ENCODE data around the gene RAB40A.

Gene RAB40A

DNA sequence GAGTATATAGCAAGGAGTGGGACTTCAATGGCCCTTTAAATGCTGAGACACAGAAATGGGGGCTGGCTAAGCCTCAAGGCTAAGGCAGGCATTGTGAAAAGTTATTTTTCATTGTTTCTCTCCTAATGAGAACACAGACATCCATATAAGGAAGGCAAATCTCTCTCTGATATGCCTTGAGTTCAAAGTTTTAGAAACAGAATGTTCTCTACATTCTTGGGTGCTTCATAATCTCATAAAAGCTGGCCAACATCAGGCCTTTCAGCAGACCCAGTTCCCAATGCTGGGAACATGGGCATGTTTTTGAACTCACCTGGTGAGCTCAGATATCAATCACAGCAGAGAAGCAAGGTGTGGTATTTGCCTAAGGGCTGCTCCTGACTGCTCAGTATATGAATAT is 19.4 kb upstream of the RAB40A start:
- H3K4me3 ChIP-seq (ENCODE audit: low read depth, low read length): no peak overlapping the region
- TF ChIP-seq, protein P1, sequence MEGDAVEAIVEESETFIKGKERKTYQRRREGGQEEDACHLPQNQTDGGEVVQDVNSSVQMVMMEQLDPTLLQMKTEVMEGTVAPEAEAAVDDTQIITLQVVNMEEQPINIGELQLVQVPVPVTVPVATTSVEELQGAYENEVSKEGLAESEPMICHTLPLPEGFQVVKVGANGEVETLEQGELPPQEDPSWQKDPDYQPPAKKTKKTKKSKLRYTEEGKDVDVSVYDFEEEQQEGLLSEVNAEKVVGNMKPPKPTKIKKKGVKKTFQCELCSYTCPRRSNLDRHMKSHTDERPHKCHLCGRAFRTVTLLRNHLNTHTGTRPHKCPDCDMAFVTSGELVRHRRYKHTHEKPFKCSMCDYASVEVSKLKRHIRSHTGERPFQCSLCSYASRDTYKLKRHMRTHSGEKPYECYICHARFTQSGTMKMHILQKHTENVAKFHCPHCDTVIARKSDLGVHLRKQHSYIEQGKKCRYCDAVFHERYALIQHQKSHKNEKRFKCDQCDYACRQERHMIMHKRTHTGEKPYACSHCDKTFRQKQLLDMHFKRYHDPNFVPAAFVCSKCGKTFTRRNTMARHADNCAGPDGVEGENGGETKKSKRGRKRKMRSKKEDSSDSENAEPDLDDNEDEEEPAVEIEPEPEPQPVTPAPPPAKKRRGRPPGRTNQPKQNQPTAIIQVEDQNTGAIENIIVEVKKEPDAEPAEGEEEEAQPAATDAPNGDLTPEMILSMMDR (IDR thresholded peaks at IDR 0.05; ENCODE audit: control insufficient read depth, extremely low read depth, insufficient read depth): no peak
- no peak for DNase-seq (ENCODE audit: low read depth)

DNA sequence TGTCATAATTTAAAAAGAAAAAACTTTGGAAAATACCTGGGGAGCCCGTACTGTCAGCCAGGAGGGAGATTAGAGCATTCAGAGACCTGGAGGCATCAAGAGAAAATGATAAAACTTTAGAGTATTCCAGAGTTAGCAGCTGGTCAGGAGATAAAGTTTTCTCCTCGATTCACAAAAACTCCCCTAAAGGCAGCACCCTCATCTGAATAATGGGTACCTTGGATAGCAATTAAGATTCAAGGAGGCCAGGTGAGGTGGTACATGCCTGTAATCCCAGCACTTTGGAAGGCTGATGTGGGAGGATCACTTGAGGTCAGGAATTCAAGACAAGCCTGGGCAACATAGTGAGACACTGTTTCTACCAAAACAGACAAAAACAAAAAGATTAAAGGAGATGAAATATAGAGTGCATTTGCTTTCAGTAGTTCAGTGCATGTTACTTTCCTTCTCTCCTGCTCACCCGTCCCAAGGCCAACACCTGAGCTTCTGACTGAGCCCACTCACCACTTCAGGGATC is 18.6 kb upstream of the RAB40A start:
- H3K4me3 ChIP-seq (ENCODE audit: low read depth, low read length): no peak overlapping the region
- no peak for DNase-seq (ENCODE audit: low read depth)
- TF ChIP-seq, protein P1 (IDR thresholded peaks at IDR 0.05; ENCODE audit: control insufficient read depth, extremely low read depth, insufficient read depth): no peak

DNA sequence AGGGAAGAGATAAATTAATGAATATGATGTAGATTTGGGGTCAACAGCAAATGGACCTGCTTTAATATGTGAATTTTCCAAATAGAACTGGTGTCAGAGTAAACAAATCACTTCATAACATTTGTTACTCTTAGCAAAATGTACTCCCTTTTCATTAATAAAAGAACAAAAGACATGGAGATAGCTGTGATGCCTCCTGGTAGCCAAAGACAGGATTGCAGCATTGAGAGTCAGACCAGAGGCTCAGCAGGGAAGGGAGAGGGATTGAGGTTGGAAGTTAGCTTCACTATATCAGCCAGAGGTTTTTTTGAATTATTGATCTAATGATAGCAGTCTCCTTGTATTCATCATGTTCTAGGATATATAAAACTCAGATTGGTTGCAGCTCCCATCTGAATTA is 17.4 kb upstream of the RAB40A start:
- H3K4me3 ChIP-seq (ENCODE audit: low read depth, low read length): no peak overlapping the region
- DNase-seq (ENCODE audit: low read depth): no peak
- TF ChIP-seq, protein P1 (IDR thresholded peaks at IDR 0.05; ENCODE audit: control insufficient read depth, extremely low read depth, insufficient read depth): no peak

DNA sequence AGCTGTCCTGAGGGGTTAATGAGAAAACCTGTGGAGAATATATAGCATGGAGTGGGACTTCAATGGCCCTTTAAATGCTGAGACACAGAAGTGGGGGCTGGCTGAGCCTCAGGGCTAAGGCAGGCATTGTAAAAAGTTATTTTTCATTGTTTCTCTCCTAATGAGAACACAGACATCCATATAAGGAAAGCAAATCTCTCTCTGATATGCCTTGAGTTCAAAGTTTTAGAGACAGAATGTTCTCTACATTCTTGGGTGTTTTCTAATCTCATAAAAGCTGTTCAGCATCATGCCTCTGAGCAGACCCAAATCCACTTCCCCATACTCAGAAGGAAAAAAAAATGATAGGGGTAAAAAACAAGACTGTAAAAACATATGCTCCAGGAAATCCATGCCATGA is 16.8 kb upstream of the RAB40A start:
- no peak for DNase-seq (ENCODE audit: low read depth)
- TF ChIP-seq, protein P1 (IDR thresholded peaks at IDR 0.05; ENCODE audit: control insufficient read depth, extremely low read depth, insufficient read depth): no peak
- no peak overlapping the region for H3K4me3 ChIP-seq (ENCODE audit: low read depth, low read length)

DNA sequence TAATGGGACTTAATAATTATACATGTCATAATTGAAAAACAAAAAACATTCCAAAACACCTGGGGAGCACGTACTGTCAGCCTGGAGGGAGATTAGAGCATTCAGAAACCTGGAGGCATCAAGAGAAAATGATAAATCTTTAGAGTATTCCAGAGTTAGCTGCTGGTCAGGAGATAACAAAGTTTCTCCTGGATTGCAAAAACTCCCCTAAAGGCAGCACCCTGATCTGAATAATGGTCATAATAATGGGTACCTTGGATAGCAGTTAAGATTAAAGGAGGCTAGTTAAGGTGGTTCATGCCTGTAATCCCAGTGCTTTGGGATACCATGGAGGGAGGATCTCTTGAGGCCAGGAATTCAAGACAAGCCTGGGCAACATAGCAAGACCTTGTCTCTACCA is 15.9 kb upstream of the RAB40A start:
- no peak for DNase-seq (ENCODE audit: low read depth)
- TF ChIP-seq, protein P1 (IDR thresholded peaks at IDR 0.05; ENCODE audit: control insufficient read depth, extremely low read depth, insufficient read depth): no peak
- H3K4me3 ChIP-seq (ENCODE audit: low read depth, low read length): no peak overlapping the region

DNA sequence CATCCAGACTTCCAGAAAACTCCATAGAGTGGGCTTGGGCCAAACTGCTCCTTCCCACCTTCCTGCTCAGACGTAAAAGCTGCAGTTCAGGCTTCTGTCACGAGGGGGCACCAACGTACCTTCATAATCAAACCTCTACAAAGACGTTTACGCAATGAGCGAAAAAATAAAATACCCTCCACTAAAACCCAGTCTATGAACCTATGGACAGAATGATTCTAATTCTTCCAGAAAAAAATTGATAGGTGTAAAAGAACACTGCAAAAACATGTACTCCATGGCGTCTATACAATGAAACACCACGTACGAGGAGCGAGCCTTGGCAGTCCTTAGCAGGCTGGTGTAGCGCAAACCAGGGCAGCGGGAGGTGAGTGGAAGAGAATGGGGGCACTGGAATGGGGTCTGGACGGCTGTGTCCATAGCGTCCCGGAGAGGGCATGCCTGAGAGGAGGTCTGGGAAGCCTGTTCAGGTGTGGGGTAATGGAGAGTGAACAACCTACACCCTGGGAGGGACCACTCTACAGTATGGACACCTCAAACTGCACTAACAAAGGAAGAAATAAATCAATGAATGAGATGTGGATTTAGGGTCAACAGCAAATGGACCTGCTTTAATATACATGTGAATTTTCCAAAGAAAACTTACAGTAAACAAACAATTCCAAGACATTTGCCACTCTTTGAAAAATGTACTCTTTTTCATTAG is 14.4 kb upstream of the RAB40A start:
- no peak for DNase-seq (ENCODE audit: low read depth)
- TF ChIP-seq, protein P1 (IDR thresholded peaks at IDR 0.05; ENCODE audit: control insufficient read depth, extremely low read depth, insufficient read depth): peak; percentile 74
- peak overlapping the region; percentile 30; the same call in 1 of the 2 replicates for H3K4me3 ChIP-seq (ENCODE audit: low read depth, low read length)

DNA sequence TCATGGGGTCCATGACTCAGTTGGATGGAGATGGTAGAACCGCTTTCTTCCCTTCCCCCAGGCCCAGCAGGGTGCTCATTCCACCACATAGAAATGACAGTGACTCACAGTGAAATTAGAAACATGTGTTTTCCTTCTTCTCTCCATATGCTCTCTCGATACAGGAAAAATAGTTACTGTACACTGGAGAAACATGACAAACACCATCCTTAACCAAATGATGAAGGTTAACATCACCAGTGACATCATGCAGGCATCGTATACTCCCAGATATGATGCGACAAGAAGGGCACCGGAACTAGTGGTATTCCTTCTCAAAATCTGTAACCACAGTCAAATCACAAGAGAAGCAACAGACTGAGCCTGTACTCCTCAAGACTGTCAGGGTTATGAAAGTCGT is 11.7 kb upstream of the RAB40A start:
- H3K4me3 ChIP-seq (ENCODE audit: low read depth, low read length): no peak overlapping the region
- no peak for DNase-seq (ENCODE audit: low read depth)
- TF ChIP-seq, protein P1 (IDR thresholded peaks at IDR 0.05; ENCODE audit: control insufficient read depth, extremely low read depth, insufficient read depth): no peak
